ENCODE measurements around the gene DOLK. TPM values are rescaled to one million over a fixed set of nuclear protein-coding genes. Genes with fewer than 3 reads are reported as not detected.

DOLK gene
- total and polyA plus RNA-seq, 2 of the 4 experiments (the other 2 are of a cell fraction): 23.2 to 30.8 TPM

DNA sequence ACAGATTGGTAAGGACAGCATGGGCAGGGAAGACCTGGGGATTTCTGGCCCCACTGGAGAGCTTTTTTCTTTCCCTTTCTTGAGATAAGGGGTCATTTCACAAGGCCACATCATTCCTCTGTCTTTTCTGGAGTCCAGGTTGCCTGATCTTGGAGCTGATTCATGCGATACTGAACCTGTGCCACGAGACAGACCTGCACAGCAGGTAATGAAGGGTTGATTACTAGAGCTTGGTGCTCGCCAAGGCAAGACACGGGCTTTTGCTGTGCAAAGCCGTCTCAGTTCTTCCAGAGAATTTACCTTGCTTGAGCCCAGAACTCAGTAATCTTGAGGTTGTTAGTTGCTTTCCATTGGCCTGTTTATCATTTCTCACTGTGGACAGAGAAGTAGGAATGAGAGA lies 39.3 kb upstream of the DOLK start:
- peak overlapping the region; percentile 31; the same call in 1 of the 2 replicates for H3K23ac ChIP-seq (ENCODE audit: low read depth, low read length)
- no peak overlapping the region for H3K4me2 ChIP-seq (ENCODE audit: low read depth, low read length)
- H3K9ac ChIP-seq (ENCODE audit: low read depth, low read length): no peak overlapping the region
- TF ChIP-seq MXI1 (IDR thresholded peaks at IDR 0.05; ENCODE audit: borderline replicate concordance, low read depth, low read length): no peak
- TF ChIP-seq RAD21 (IDR thresholded peaks at IDR 0.05; ENCODE audit: low read length): no peak
- TF ChIP-seq RFX5 (IDR thresholded peaks at IDR 0.05; ENCODE audit: low read depth, low read length): no peak
- TF ChIP-seq USF2 (IDR thresholded peaks at IDR 0.05; ENCODE audit: low read depth, low read length): no peak
- no peak for TF ChIP-seq CEBPB (IDR thresholded peaks at IDR 0.05; ENCODE audit: low read depth, low read length)
- no peak for TF ChIP-seq BHLHE40 (IDR thresholded peaks at IDR 0.05; ENCODE audit: low read depth, low read length)
- TF ChIP-seq RCOR1 (IDR thresholded peaks at IDR 0.05; ENCODE audit: insufficient replicate concordance, low read length): no peak
- TF ChIP-seq NFE2L2 (IDR thresholded peaks at IDR 0.05; ENCODE audit: low read depth, low read length): no peak
- no peak for TF ChIP-seq ELK1 (IDR thresholded peaks at IDR 0.05; ENCODE audit: borderline replicate concordance, low read depth, low read length)
- no peak for TF ChIP-seq POLR2A (IDR thresholded peaks at IDR 0.05; ENCODE audit: low read depth, low read length)
- no peak for TF ChIP-seq MAZ (IDR thresholded peaks at IDR 0.05; ENCODE audit: borderline replicate concordance, low read depth, low read length)
- TF ChIP-seq, protein P1, sequence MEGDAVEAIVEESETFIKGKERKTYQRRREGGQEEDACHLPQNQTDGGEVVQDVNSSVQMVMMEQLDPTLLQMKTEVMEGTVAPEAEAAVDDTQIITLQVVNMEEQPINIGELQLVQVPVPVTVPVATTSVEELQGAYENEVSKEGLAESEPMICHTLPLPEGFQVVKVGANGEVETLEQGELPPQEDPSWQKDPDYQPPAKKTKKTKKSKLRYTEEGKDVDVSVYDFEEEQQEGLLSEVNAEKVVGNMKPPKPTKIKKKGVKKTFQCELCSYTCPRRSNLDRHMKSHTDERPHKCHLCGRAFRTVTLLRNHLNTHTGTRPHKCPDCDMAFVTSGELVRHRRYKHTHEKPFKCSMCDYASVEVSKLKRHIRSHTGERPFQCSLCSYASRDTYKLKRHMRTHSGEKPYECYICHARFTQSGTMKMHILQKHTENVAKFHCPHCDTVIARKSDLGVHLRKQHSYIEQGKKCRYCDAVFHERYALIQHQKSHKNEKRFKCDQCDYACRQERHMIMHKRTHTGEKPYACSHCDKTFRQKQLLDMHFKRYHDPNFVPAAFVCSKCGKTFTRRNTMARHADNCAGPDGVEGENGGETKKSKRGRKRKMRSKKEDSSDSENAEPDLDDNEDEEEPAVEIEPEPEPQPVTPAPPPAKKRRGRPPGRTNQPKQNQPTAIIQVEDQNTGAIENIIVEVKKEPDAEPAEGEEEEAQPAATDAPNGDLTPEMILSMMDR (conservative IDR thresholded peaks at IDR 0.05; ENCODE audit: low read depth, low read length): no peak
- no peak overlapping the region for H2BK5ac ChIP-seq (ENCODE audit: low read depth, low read length, poor library complexity, severe bottlenecking)
- no peak overlapping the region for H2AFZ ChIP-seq (replicated peaks; ENCODE audit: low read length, poor library complexity)
- CTCF ChIA-PET: no interaction called here
- peaks cover 0 to 16% of the 10 kb centered on the region in 2 experiments; a peak in 3 of 4 replicates for H3K79me1 ChIP-seq (ENCODE audit: low read depth in 1 of 2, low read length in 2 of 2)
- no peak overlapping the region for H4K5ac ChIP-seq (ENCODE audit: low read depth, low read length)
- H4K20me1 ChIP-seq (ENCODE audit: insufficient read depth, low read length): no peaks in the 10 kb centered on the region
- no peak overlapping the region for H4K8ac ChIP-seq (ENCODE audit: low read depth in 2 of 2, low read length in 2 of 2)
- no peak overlapping the region for H3K56ac ChIP-seq (ENCODE audit: extremely low read depth, insufficient read depth, low read length)
- H2AK9ac ChIP-seq (replicated peaks; ENCODE audit: low read depth, low read length, poor library complexity): no peak overlapping the region
- H3K9me3 ChIP-seq (ENCODE audit: control insufficient read depth, insufficient read depth, low read length): no peaks in the 10 kb centered on the region
- no peak overlapping the region for H3K14ac ChIP-seq (replicated peaks; ENCODE audit: low read depth, low read length)
- H2AK5ac ChIP-seq (ENCODE audit: low read depth, low read length): no peak overlapping the region
- DNase-seq: no peak
- H4K91ac ChIP-seq (ENCODE audit: insufficient read depth, low read depth, low read length): no peak overlapping the region
- dilution Hi-C loops (cut with HindIII; ENCODE audit: low sequenced_read_pairs, unreplicated experiment): no loop called here
- H3K4me1 ChIP-seq (ENCODE audit: control insufficient read depth, insufficient read depth, low read length): peaks cover 10% of the 10 kb centered on the region
- H2BK15ac ChIP-seq (ENCODE audit: low read depth, low read length): no peak overlapping the region
- POLR2A ChIA-PET (ENCODE audit: unreplicated experiment): no interaction called here
- peaks cover 13% of the 10 kb centered on the region for H3K9me1 ChIP-seq (ENCODE audit: insufficient read depth, low read length)
- intact Hi-C loops (cut with micrococcal nuclease): no loop called here
- H3K36me3 ChIP-seq (ENCODE audit: control insufficient read depth, insufficient read depth, low read length): peaks cover 46% of the 10 kb centered on the region
- H3K18ac ChIP-seq (ENCODE audit: low read depth, low read length): no peak overlapping the region; the same call in 1 of the 2 replicates
- no peak overlapping the region for H3K4me3 ChIP-seq (ENCODE audit: insufficient read depth, low read depth, low read length)
- no TSS peak for BruUV-seq (replicated peaks)
- H3K4ac ChIP-seq (ENCODE audit: low read depth, low read length): no peak overlapping the region
- H2BK120ac ChIP-seq (ENCODE audit: low read depth, low read length): no peak overlapping the region
- H2BK20ac ChIP-seq (ENCODE audit: low read depth, low read length): no peak overlapping the region
- no peaks in the 10 kb centered on the region for H3K27me3 ChIP-seq (ENCODE audit: control insufficient read depth, insufficient read depth, low read length)
- no peak for ATAC-seq (ENCODE audit: low read depth)
- WGBS, 2 experiments (ENCODE audit: extremely low coverage in 2 of 2, insufficient read length in 1 of 2): 100% methylated on average over 1 of the region's 5 CpGs; no CpG with 5 or more reads in 1 of the 2 experiments
- in situ Hi-C loops (cut with MboI; ENCODE audit: low sequenced_read_pairs): no loop called here
- no peak overlapping the region; the same call in 1 of the 2 replicates for H3K27ac ChIP-seq (ENCODE audit: insufficient read depth, low read length)

All from IMR-90 (cell line).